Vagina (tissue), 2 donors: Measurements from ENCODE around the gene KIF3C. TPM values are rescaled to one million over a fixed set of nuclear protein-coding genes. Genes with fewer than 3 reads are reported as not detected.
"Not testable (repeated sequence)": the region's sequence is repeated elsewhere in the genome, so short reads cannot be mapped to it uniquely, and the experiment has no call there.

Source experiments
- DNase-seq, 2 donors: peaks; one replicate each; pipeline ENCODE4 v3.0.0-alpha.2; 2017; ENCODE audit errors: extremely low spot score in 2 of 2
- H3K27ac ChIP-seq: fragments of 200-600 bp; sonication (generic); one replicate; pipeline ENCODE4 v1.5.1; 2019
- H3K27me3 ChIP-seq: fragments of 200-600 bp; sonication (generic); one replicate; pipeline ENCODE4 v1.5.1; 2019
- H3K36me3 ChIP-seq, 2 donors: fragments of 200-600 bp; sonication (generic); one replicate each; pipeline ENCODE4 v1.5.1; 2017 to 2019
- H3K4me1 ChIP-seq: fragments of 200-600 bp; sonication (generic); one replicate; pipeline ENCODE4 v1.5.1; 2019
- H3K4me3 ChIP-seq, 2 donors: fragments of 200-600 bp; sonication (generic); 1 replicate in 1 of 2; 2 replicates in 1 of 2; pipeline ENCODE4 v1.5.1; 2016 to 2019
- H3K9me3 ChIP-seq: fragments of 200-600 bp; sonication (generic); one replicate; pipeline ENCODE4 v1.5.1; 2019
- CTCF ChIP-seq, 3 experiments: fragments of 450-650 bp in 2 of 3; fragments of 200-600 bp in 1 of 3; sonication (generic) in 1 of 3; IDR thresholded peaks; one replicate each; pipeline ENCODE4 v1.5.1; 2017 to 2019; ENCODE audit warnings: antibody characterized with exemption in 3 of 3, mild to moderate bottlenecking in 2 of 3, moderate library complexity in 2 of 3
- POLR2A ChIP-seq, 2 donors: fragments of 450-650 bp; IDR thresholded peaks; one replicate each; pipeline ENCODE4 v1.6.1; 2017; ENCODE audit warnings: antibody characterized with exemption in 2 of 2, mild to moderate bottlenecking in 2 of 2, moderate library complexity in 2 of 2
- POLR2AphosphoS5 ChIP-seq, 2 donors: sonication (generic); formaldehyde crosslinking; IDR thresholded peaks; one replicate each; pipeline ENCODE4 v1.9.0; 2017; ENCODE audit warnings: antibody characterized with exemption in 2 of 2, mild to moderate bottlenecking in 2 of 2, low read depth in 1 of 2; ENCODE audit not compliant: insufficient read depth in 1 of 2
- intact Hi-C: fragments of 100-400 bp; cut with DNase I; formaldehyde crosslinking; loops from one replicate; pipeline ENCODE4 v1.15.1; 2023
- total RNA-seq: library from RNA; depleted of rRNA; stranded (reverse); fragments of >200 nt; gene quantifications from one replicate; pipeline ENCODE4 v1.2.3, GENCODE V29; 2016

Gene KIF3C
- total RNA-seq, 1 donor from 2014 or later: 9.3 TPM

GRCh38 chr2:25926984-25927756, 55.1 kb downstream of the KIF3C start:
- H3K36me3 ChIP-seq: peaks cover 0 to 20% of the 10 kb centered on the region in 2 donors
- no peaks in the 10 kb centered on the region for H3K27me3 ChIP-seq
- no peaks in the 10 kb centered on the region for H3K4me1 ChIP-seq
- H3K27ac ChIP-seq: no peak overlapping the region
- TF ChIP-seq POLR2A (IDR thresholded peaks at IDR 0.05) (no peak), POLR2AphosphoS5 (IDR thresholded peaks at IDR 0.05; ENCODE audit: insufficient read depth in 1 of 2, low read depth in 1 of 2) (no peak), CTCF (IDR thresholded peaks at IDR 0.05) (no peak)
- DNase-seq: no peak
- no peak overlapping the region for H3K4me3 ChIP-seq
- no peaks in the 10 kb centered on the region for H3K9me3 ChIP-seq
- intact Hi-C loops: no loop called here

GRCh38 chr2:25922501-25922900, 59.8 kb downstream of the KIF3C start:
- DNase-seq: no peak
- Histone ChIP-seq H3K4me1 (no peaks in the 10 kb centered on the region), H3K9me3 (no peaks in the 10 kb centered on the region), H3K27me3 (no peaks in the 10 kb centered on the region), H3K4me3 (no peak overlapping the region), H3K27ac (no peak overlapping the region), H3K36me3 (peaks cover 0 to 6% of the 10 kb centered on the region in 2 donors)
- no peak for TF ChIP-seq POLR2AphosphoS5 (IDR thresholded peaks at IDR 0.05; ENCODE audit: insufficient read depth in 1 of 2, low read depth in 1 of 2)
- TF ChIP-seq POLR2A (IDR thresholded peaks at IDR 0.05): no peak
- no peak for TF ChIP-seq CTCF (IDR thresholded peaks at IDR 0.05)
- intact Hi-C loops: no loop called here

GRCh38 chr2:25920786-25921415, 61.4 kb downstream of the KIF3C start:
- no peak for DNase-seq
- Histone ChIP-seq H3K27me3 (no peaks in the 10 kb centered on the region), H3K4me1 (no peaks in the 10 kb centered on the region), H3K27ac (no peak overlapping the region), H3K36me3 (no peaks in the 10 kb centered on the region), H3K4me3 (no peak overlapping the region), H3K9me3 (no peaks in the 10 kb centered on the region)
- TF ChIP-seq POLR2AphosphoS5 (IDR thresholded peaks at IDR 0.05; ENCODE audit: insufficient read depth in 1 of 2, low read depth in 1 of 2): no peak
- no peak for TF ChIP-seq POLR2A (IDR thresholded peaks at IDR 0.05)
- TF ChIP-seq CTCF (IDR thresholded peaks at IDR 0.05): no peak
- intact Hi-C loops: no loop called here

GRCh38 chr2:25920336-25920735, 62.0 kb downstream of the KIF3C start:
- no peaks in the 10 kb centered on the region for H3K36me3 ChIP-seq
- TF ChIP-seq POLR2A (IDR thresholded peaks at IDR 0.05): no peak
- no peak for TF ChIP-seq CTCF (IDR thresholded peaks at IDR 0.05)
- TF ChIP-seq POLR2AphosphoS5 (IDR thresholded peaks at IDR 0.05; ENCODE audit: insufficient read depth in 1 of 2, low read depth in 1 of 2): no peak
- H3K4me1 ChIP-seq: no peaks in the 10 kb centered on the region
- intact Hi-C loops: no loop called here
- no peaks in the 10 kb centered on the region for H3K9me3 ChIP-seq
- no peak for DNase-seq
- no peaks in the 10 kb centered on the region for H3K27me3 ChIP-seq
- no peak overlapping the region for H3K4me3 ChIP-seq
- no peak overlapping the region for H3K27ac ChIP-seq

- no peak for DNase-seq
- intact Hi-C loops: no loop called here
- Histone ChIP-seq H3K4me1 (no peaks in the 10 kb centered on the region), H3K9me3 (no peaks in the 10 kb centered on the region), H3K27me3 (no peaks in the 10 kb centered on the region), H3K27ac (no peak overlapping the region), H3K4me3 (no peak overlapping the region), H3K36me3 (no peaks in the 10 kb centered on the region)
- TF ChIP-seq POLR2A (IDR thresholded peaks at IDR 0.05) (no peak), CTCF (IDR thresholded peaks at IDR 0.05) (no peak), POLR2AphosphoS5 (IDR thresholded peaks at IDR 0.05; ENCODE audit: insufficient read depth in 1 of 2, low read depth in 1 of 2) (no peak)
Observed at GRCh38 chr2:25917832-25918231, 64.5 kb downstream of the KIF3C start.

GRCh38 chr2:25917411-25917810, 64.9 kb downstream of the KIF3C start:
- H3K9me3 ChIP-seq, H3K27me3 ChIP-seq, H3K4me3 ChIP-seq, H3K36me3 ChIP-seq, DNase-seq, H3K27ac ChIP-seq, H3K4me1 ChIP-seq, intact Hi-C loops: not testable (repeated sequence)

GRCh38 chr2:25915944-25916772, 66.1 kb downstream of the KIF3C start:
- DNase-seq, H3K27me3 ChIP-seq, H3K9me3 ChIP-seq, H3K36me3 ChIP-seq, intact Hi-C loops, H3K4me1 ChIP-seq, H3K4me3 ChIP-seq, H3K27ac ChIP-seq: not testable (repeated sequence)
